GM23338 (cell line): ENCODE results near the gene KIAA1328. TPM values are rescaled to one million over a fixed set of nuclear protein-coding genes. Genes with fewer than 3 reads are reported as not detected.

Source experiments
- ATAC-seq: fragments of 200-7000 bp; cut with Tn5 transposase; 3 replicates; pipeline ENCODE4 v1.9.1; 2020
- DNase-seq: peaks from one replicate; pipeline ENCODE4 v3.0.0-alpha.2; 2015; ENCODE audit warnings: low spot score
- H2AFZ ChIP-seq: fragments of 200-600 bp; sonication (generic); 2 replicates; pipeline ENCODE4 v1.8.0; 2016; ENCODE audit warnings: antibody characterized with exemption, mild to moderate bottlenecking, moderate library complexity
- H3F3A ChIP-seq: fragments of 200-600 bp; sonication (generic); replicated peaks from 2 replicates; pipeline ENCODE4 v1.8.0; 2017; ENCODE audit warnings: antibody characterized with exemption, mixed run types, low read depth
- H3K27ac ChIP-seq: fragments of 200-600 bp; sonication (generic); 2 replicates; pipeline ENCODE4 v1.6.1; 2016; ENCODE audit warnings: low read depth
- H3K27me3 ChIP-seq: fragments of 200-600 bp; sonication (generic); 2 replicates; pipeline ENCODE4 v1.8.0; 2016; ENCODE audit warnings: mild to moderate bottlenecking, mixed run types, moderate library complexity; ENCODE audit not compliant: insufficient read depth
- H3K36me3 ChIP-seq: fragments of 200-600 bp; sonication (generic); 2 replicates; pipeline ENCODE4 v1.8.0; 2016; ENCODE audit warnings: mild to moderate bottlenecking; ENCODE audit not compliant: insufficient read depth
- H3K4me1 ChIP-seq: fragments of 200-600 bp; sonication (generic); 2 replicates; pipeline ENCODE4 v1.8.0; 2016; ENCODE audit warnings: mild to moderate bottlenecking, moderate library complexity; ENCODE audit not compliant: insufficient read depth
- H3K4me2 ChIP-seq: fragments of 200-600 bp; sonication (generic); 2 replicates; pipeline ENCODE4 v1.7.1; 2017; ENCODE audit warnings: mixed run types
- H3K4me3 ChIP-seq: fragments of 200-600 bp; sonication (generic); 2 replicates; pipeline ENCODE4 v1.6.1; 2016; ENCODE audit warnings: mixed run types
- H3K79me2 ChIP-seq: fragments of 200-600 bp; sonication (generic); replicated peaks from 2 replicates; pipeline ENCODE4 v1.8.0; 2017; ENCODE audit warnings: mild to moderate bottlenecking; ENCODE audit not compliant: insufficient read depth
- H3K9me2 ChIP-seq: fragments of 200-600 bp; sonication (generic); 2 replicates; pipeline ENCODE4 v1.8.0; 2017; ENCODE audit not compliant: insufficient read depth
- H4K20me1 ChIP-seq: fragments of 200-600 bp; sonication (generic); replicated peaks from 2 replicates; pipeline ENCODE4 v1.8.0; 2017; ENCODE audit warnings: mild to moderate bottlenecking; ENCODE audit not compliant: insufficient read depth
- H3K27ac Mint-ChIP-seq: 2 replicates; pipeline ENCODE4 v1.8.0; 2020; ENCODE audit warnings: inconsistent platforms, mild to moderate bottlenecking, moderate library complexity, mixed read lengths
- H3K27me3 Mint-ChIP-seq: 3 replicates; pipeline ENCODE4 v1.8.0; 2022; ENCODE audit warnings: low read depth, mild to moderate bottlenecking, moderate library complexity, mixed read lengths, inconsistent platforms; ENCODE audit not compliant: insufficient read depth, poor library complexity
- H3K36me3 Mint-ChIP-seq: 3 replicates; pipeline ENCODE4 v1.8.0; 2021; ENCODE audit warnings: low read depth, mild to moderate bottlenecking, inconsistent platforms, moderate library complexity, mixed read lengths
- H3K4me1 Mint-ChIP-seq: 3 replicates; pipeline ENCODE4 v1.8.0; 2020; ENCODE audit warnings: mild to moderate bottlenecking, inconsistent platforms, mixed read lengths
- H3K4me3 Mint-ChIP-seq: 3 replicates; pipeline ENCODE4 v1.8.0; 2021; ENCODE audit warnings: moderate library complexity, mild to moderate bottlenecking, inconsistent platforms, mixed read lengths
- H3K9me3 Mint-ChIP-seq: 3 replicates; pipeline ENCODE4 v1.8.0; 2020; ENCODE audit warnings: moderate library complexity, mild to moderate bottlenecking, inconsistent platforms, mixed read lengths
- ETS1 ChIP-seq: IDR thresholded peaks from 2 replicates; pipeline ENCODE4 v1.6.1; 2016; ENCODE audit warnings: antibody characterized with exemption
- EZH2 ChIP-seq: fragments of 200-600 bp; sonication (generic); IDR thresholded peaks from one replicate; pipeline ENCODE4 v1.8.0; 2017; ENCODE audit warnings: antibody characterized with exemption, mild to moderate bottlenecking, low read depth; ENCODE audit not compliant: unreplicated experiment
- EZH2phosphoT487 ChIP-seq: fragments of 200-600 bp; sonication (generic); IDR thresholded peaks from one replicate; pipeline ENCODE4 v1.8.1; 2018; ENCODE audit warnings: antibody characterized with exemption; ENCODE audit not compliant: unreplicated experiment
- JUNB ChIP-seq: IDR thresholded peaks from one replicate; pipeline ENCODE4 v1.6.1; 2016; ENCODE audit warnings: antibody characterized with exemption; ENCODE audit not compliant: unreplicated experiment
- ZNF114 ChIP-seq: fragments of 250-450 bp; sonication (Bioruptor Pico); IDR thresholded peaks from 2 replicates; pipeline ENCODE4 v1.5.0; 2020; ENCODE audit warnings: mild to moderate bottlenecking, moderate library complexity
- ZNF331 ChIP-seq: fragments of 250-450 bp; sonication (Bioruptor Pico); IDR thresholded peaks from 2 replicates; pipeline ENCODE4 v1.5.0; 2020; ENCODE audit warnings: low read depth, mild to moderate bottlenecking, moderate library complexity
- ZNF462 ChIP-seq: fragments of 250-450 bp; sonication (Bioruptor Pico); IDR thresholded peaks from 2 replicates; pipeline ENCODE4 v1.5.0; 2020; ENCODE audit warnings: mild to moderate bottlenecking, moderate library complexity
- polyA plus RNA-seq: library from polyadenylated mRNA; unstranded; fragments of >200 nt; fragmentation: Nextera tagmentation; extraction: Ambion mirVana; gene quantifications from 2 replicates; pipeline ENCODE4 v1.2.1, GENCODE V29; 2016
- total RNA-seq: library from RNA; depleted of rRNA; stranded (reverse); fragments of >200 nt; shearing (Covaris generic); gene quantifications from 2 replicates; pipeline ENCODE4 v1.2.3, GENCODE V29; 2014

KIAA1328 gene
- total and polyA plus RNA-seq, 2 experiments from 2014 or later, result 5.2 to 8.4 TPM

DNA sequence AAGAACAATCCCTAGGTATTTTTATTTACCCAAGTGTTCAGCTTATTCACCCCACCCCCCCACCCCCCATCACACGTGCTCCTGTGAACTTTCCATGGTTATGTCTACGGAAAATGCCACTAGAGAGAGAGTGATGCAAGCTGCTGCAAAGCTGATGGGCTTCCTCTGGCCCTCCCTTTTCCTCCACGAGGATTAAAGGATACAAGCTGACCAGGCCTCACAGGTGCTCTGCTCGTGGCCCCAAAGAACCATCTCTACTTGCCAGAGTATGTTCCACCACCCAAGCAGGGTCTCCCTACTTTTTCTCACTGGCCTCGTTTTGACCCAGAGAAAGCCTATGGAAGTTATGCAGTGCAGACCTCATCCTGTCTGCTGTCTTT lies 394.1 kb downstream of the KIAA1328 start (continued):
- no peak for TF ChIP-seq ZNF462 (CRISPR knock-in tag)

- Histone ChIP-seq H3K4me2 (no peak overlapping the region), H3K36me3 (no peaks in the 10 kb centered on the region), H3K4me1 (no peaks in the 10 kb centered on the region), H3K27ac (no peak overlapping the region), H3K9me2 (no peaks in the 10 kb centered on the region), H3K27me3 (peaks cover 40% of the 10 kb centered on the region), H4K20me1 (no peaks in the 10 kb centered on the region), H3K4me3 (no peak overlapping the region), H3F3A (no peaks in the 10 kb centered on the region), H3K79me2 (no peaks in the 10 kb centered on the region), H2AFZ (no peak overlapping the region)
- H3K9me3 Mint-ChIP-seq, result peaks cover 6% of the 10 kb centered on the region; the same call in 2 of the 3 replicates
- ATAC-seq (no peak), DNase-seq (no peak)
- no peak overlapping the region for H3K27ac Mint-ChIP-seq
- no peaks in the 10 kb centered on the region for H3K36me3 Mint-ChIP-seq
- peaks cover 12% of the 10 kb centered on the region; the same call in 2 of the 3 replicates for H3K4me1 Mint-ChIP-seq
- no peak overlapping the region for H3K4me3 Mint-ChIP-seq
- peaks cover 9% of the 10 kb centered on the region for H3K27me3 Mint-ChIP-seq
- TF ChIP-seq ZNF114 (no peak), EZH2phosphoT487 (no peak), JUNB (no peak), ZNF331 (no peak), EZH2 (no peak), ZNF462 (CRISPR knock-in tag) (no peak), ETS1 (no peak)
Observed at GRCh38 chr18:37225279-37225678, 396.4 kb downstream of the KIAA1328 start.
